ENCODE data around the gene HIVEP2.

Gene HIVEP2

GRCh38 chr6:142856624-142857232, 88.2 kb downstream of the HIVEP2 start:
- in situ Hi-C loops (cut with HindIII; ENCODE audit: low pct_unique_long_range_greater_than_20kb, low sequenced_read_pairs) = no loop called here
- no peak for TF ChIP-seq JUND (IDR thresholded peaks at IDR 0.05; ENCODE audit: low read depth)
- DNase-seq (ENCODE audit: low read depth in 1 of 2, low spot score in 1 of 2) = no peak

- TF ChIP-seq JUND (IDR thresholded peaks at IDR 0.05; ENCODE audit: low read depth) = no peak
- in situ Hi-C loops (cut with HindIII; ENCODE audit: low pct_unique_long_range_greater_than_20kb, low sequenced_read_pairs) = no loop called here
- no peak for DNase-seq (ENCODE audit: low read depth in 1 of 2, low spot score in 1 of 2)
Observed at GRCh38 chr6:142855893-142856623, 88.9 kb downstream of the HIVEP2 start.

GRCh38 chr6:142854589-142855488, 90.1 kb downstream of the HIVEP2 start:
- no peak for DNase-seq (ENCODE audit: low read depth in 1 of 2, low spot score in 1 of 2)
- in situ Hi-C loops (cut with HindIII; ENCODE audit: low pct_unique_long_range_greater_than_20kb, low sequenced_read_pairs) = no loop called here
- TF ChIP-seq JUND (IDR thresholded peaks at IDR 0.05; ENCODE audit: low read depth) = no peak

GRCh38 chr6:142853244-142854180, 91.5 kb downstream of the HIVEP2 start:
- in situ Hi-C loops (cut with HindIII; ENCODE audit: low pct_unique_long_range_greater_than_20kb, low sequenced_read_pairs) = no loop called here
- no peak for TF ChIP-seq JUND (IDR thresholded peaks at IDR 0.05; ENCODE audit: low read depth)
- DNase-seq (ENCODE audit: low read depth in 1 of 2, low spot score in 1 of 2) = peak in 1 of 2 experiments; percentile 77

- DNase-seq (ENCODE audit: low read depth in 1 of 2, low spot score in 1 of 2) = no peak
- TF ChIP-seq JUND (IDR thresholded peaks at IDR 0.05; ENCODE audit: low read depth) = no peak
- in situ Hi-C loops (cut with HindIII; ENCODE audit: low pct_unique_long_range_greater_than_20kb, low sequenced_read_pairs) = no loop called here
Observed at GRCh38 chr6:142851601-142852000, 93.4 kb downstream of the HIVEP2 start.

GRCh38 chr6:142850679-142851423, 94.1 kb downstream of the HIVEP2 start:
- no peak for DNase-seq (ENCODE audit: low read depth in 1 of 2, low spot score in 1 of 2)
- in situ Hi-C loops (cut with HindIII; ENCODE audit: low pct_unique_long_range_greater_than_20kb, low sequenced_read_pairs) = no loop called here
- TF ChIP-seq JUND (IDR thresholded peaks at IDR 0.05; ENCODE audit: low read depth) = no peak

GRCh38 chr6:142848976-142849375, 96.0 kb downstream of the HIVEP2 start:
- no peak for DNase-seq (ENCODE audit: low read depth in 1 of 2, low spot score in 1 of 2)
- in situ Hi-C loops (cut with HindIII; ENCODE audit: low pct_unique_long_range_greater_than_20kb, low sequenced_read_pairs) = no loop called here
- no peak for TF ChIP-seq JUND (IDR thresholded peaks at IDR 0.05; ENCODE audit: low read depth)

GRCh38 chr6:142848156-142848555, 96.8 kb downstream of the HIVEP2 start:
- no peak for DNase-seq (ENCODE audit: low read depth in 1 of 2, low spot score in 1 of 2)
- TF ChIP-seq JUND (IDR thresholded peaks at IDR 0.05; ENCODE audit: low read depth) = no peak
- in situ Hi-C loops (cut with HindIII; ENCODE audit: low pct_unique_long_range_greater_than_20kb, low sequenced_read_pairs) = no loop called here

- no peak for TF ChIP-seq JUND (IDR thresholded peaks at IDR 0.05; ENCODE audit: low read depth)
- in situ Hi-C loops (cut with HindIII; ENCODE audit: low pct_unique_long_range_greater_than_20kb, low sequenced_read_pairs) = no loop called here
- no peak for DNase-seq (ENCODE audit: low read depth in 1 of 2, low spot score in 1 of 2)
Observed at GRCh38 chr6:142846883-142847287, 98.1 kb downstream of the HIVEP2 start.

- in situ Hi-C loops (cut with HindIII; ENCODE audit: low pct_unique_long_range_greater_than_20kb, low sequenced_read_pairs) = no loop called here
- DNase-seq (ENCODE audit: low read depth in 1 of 2, low spot score in 1 of 2) = no peak
- TF ChIP-seq JUND (IDR thresholded peaks at IDR 0.05; ENCODE audit: low read depth) = no peak
Observed at GRCh38 chr6:142846459-142846831, 98.5 kb downstream of the HIVEP2 start.
